ENCODE measurements around the gene AIP.
"Not testable (repeated sequence)": the region's sequence is repeated elsewhere in the genome, so short reads cannot be mapped to it uniquely, and the experiment has no call there.

Gene AIP

GRCh38 chr11:67449116-67449844, 33.5 kb upstream of the AIP start:
- no peak for DNase-seq

- no peak for DNase-seq
Observed at GRCh38 chr11:67450796-67451657, 31.8 kb upstream of the AIP start.

- no peak for DNase-seq
Observed at GRCh38 chr11:67451658-67451976, 31.2 kb upstream of the AIP start.

GRCh38 chr11:67452141-67452952, 30.5 kb upstream of the AIP start, which contains the start of gene GPR152:
Gene GPR152, minus strand, starts transcription at chr11:67452729. Its CDS starts 5 bp downstream, at chr11:67452724.
- DNase-seq = no peak

- DNase-seq = no peak
Observed at GRCh38 chr11:67453816-67454732, 28.8 kb upstream of the AIP start.

- no peak for DNase-seq
Observed at GRCh38 chr11:67455054-67455453, 27.8 kb upstream of the AIP start, which contains the start of gene CABP4. Gene CABP4, plus strand, starts transcription at chr11:67455354. Its CDS starts 70 bp downstream, at chr11:67455424.

GRCh38 chr11:67456068-67456705, 26.6 kb upstream of the AIP start:
- DNase-seq = no peak

- no peak for DNase-seq
Observed at GRCh38 chr11:67457453-67457852, 25.4 kb upstream of the AIP start.

- no peak for DNase-seq
Observed at GRCh38 chr11:67458266-67458665, 24.6 kb upstream of the AIP start.

GRCh38 chr11:67463186-67463585, 19.6 kb upstream of the AIP start:
- DNase-seq = no peak

GRCh38 chr11:67463680-67464410, 19.0 kb upstream of the AIP start:
- no peak for DNase-seq

GRCh38 chr11:67464411-67465188, 18.2 kb upstream of the AIP start:
- DNase-seq = peak; percentile 90

GRCh38 chr11:67465189-67465510, 17.7 kb upstream of the AIP start:
- DNase-seq = no peak

GRCh38 chr11:67465530-67465929, 17.3 kb upstream of the AIP start:
- not testable (repeated sequence) for DNase-seq

GRCh38 chr11:67466367-67466766, 16.5 kb upstream of the AIP start:
- no peak for DNase-seq

- no peak for DNase-seq
Observed at GRCh38 chr11:67466962-67467771, 15.7 kb upstream of the AIP start.

- DNase-seq = peak; percentile 52
Observed at GRCh38 chr11:67468056-67468455, 14.8 kb upstream of the AIP start.

GRCh38 chr11:67468456-67468758, 14.4 kb upstream of the AIP start:
- peak; percentile 7 for DNase-seq

GRCh38 chr11:67468759-67469507, 13.9 kb upstream of the AIP start, which contains the start of gene TMEM134:
Gene TMEM134, minus strand, starts transcription at chr11:67469251. Its CDS starts 59 bp downstream, at chr11:67469192.
- peak; percentile 91 for DNase-seq
